ENCODE measurements around the gene SAP130. TPM values are rescaled to one million over a fixed set of nuclear protein-coding genes. Genes with fewer than 3 reads are reported as not detected.

SAP130 gene
- total and polyA plus RNA-seq, 4 donors: 5.2 to 22.5 (median 7.0) TPM

GRCh38 chr2:128016620-128017019 is 11.2 kb downstream of the SAP130 start:
- no peaks in the 10 kb centered on the region for H3K9me3 ChIP-seq (ENCODE audit: control insufficient read depth in 4 of 4, insufficient read depth in 3 of 4, low read length in 3 of 4)
- no peak overlapping the region for H3K9ac ChIP-seq (ENCODE audit: insufficient read depth in 1 of 2, low read length in 2 of 2)
- H3K4me1 ChIP-seq (ENCODE audit: control insufficient read depth in 5 of 5, insufficient read depth in 5 of 5, low read length in 5 of 5): no peaks in the 10 kb centered on the region
- no peak overlapping the region for H3K4me3 ChIP-seq
- H3K27ac ChIP-seq (ENCODE audit: low read depth in 1 of 2, low read length in 1 of 2): no peak overlapping the region
- DNase-seq (peak in 1 of 3 donors; percentile 28), ATAC-seq (ENCODE audit: insufficient read depth, low FRiP score) (no peak)
- H3K27me3 ChIP-seq (ENCODE audit: control insufficient read depth in 3 of 3, insufficient read depth in 3 of 3, low read length in 2 of 3): no peaks in the 10 kb centered on the region
- 90 to 95% methylated on average over 2 of the region's 2 CpGs for WGBS, 2 donors
- TF ChIP-seq, protein P1, sequence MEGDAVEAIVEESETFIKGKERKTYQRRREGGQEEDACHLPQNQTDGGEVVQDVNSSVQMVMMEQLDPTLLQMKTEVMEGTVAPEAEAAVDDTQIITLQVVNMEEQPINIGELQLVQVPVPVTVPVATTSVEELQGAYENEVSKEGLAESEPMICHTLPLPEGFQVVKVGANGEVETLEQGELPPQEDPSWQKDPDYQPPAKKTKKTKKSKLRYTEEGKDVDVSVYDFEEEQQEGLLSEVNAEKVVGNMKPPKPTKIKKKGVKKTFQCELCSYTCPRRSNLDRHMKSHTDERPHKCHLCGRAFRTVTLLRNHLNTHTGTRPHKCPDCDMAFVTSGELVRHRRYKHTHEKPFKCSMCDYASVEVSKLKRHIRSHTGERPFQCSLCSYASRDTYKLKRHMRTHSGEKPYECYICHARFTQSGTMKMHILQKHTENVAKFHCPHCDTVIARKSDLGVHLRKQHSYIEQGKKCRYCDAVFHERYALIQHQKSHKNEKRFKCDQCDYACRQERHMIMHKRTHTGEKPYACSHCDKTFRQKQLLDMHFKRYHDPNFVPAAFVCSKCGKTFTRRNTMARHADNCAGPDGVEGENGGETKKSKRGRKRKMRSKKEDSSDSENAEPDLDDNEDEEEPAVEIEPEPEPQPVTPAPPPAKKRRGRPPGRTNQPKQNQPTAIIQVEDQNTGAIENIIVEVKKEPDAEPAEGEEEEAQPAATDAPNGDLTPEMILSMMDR (IDR thresholded peaks at IDR 0.05; ENCODE audit: control extremely low read depth, extremely low read depth): no peak
- peaks cover 29 to 38% (median 33%) of the 10 kb centered on the region in 4 donors for H3K36me3 ChIP-seq (ENCODE audit: control insufficient read depth in 4 of 4, insufficient read depth in 4 of 4, low read length in 4 of 4)

- peaks cover 32 to 62% (median 46%) of the 10 kb centered on the region in 4 donors for H3K36me3 ChIP-seq (ENCODE audit: control insufficient read depth in 4 of 4, insufficient read depth in 4 of 4, low read length in 4 of 4)
- H3K27ac ChIP-seq (ENCODE audit: low read depth in 1 of 2, low read length in 1 of 2): no peak overlapping the region
- H3K9ac ChIP-seq (ENCODE audit: insufficient read depth in 1 of 2, low read length in 2 of 2): no peak overlapping the region
- H3K9me3 ChIP-seq (ENCODE audit: control insufficient read depth in 4 of 4, insufficient read depth in 3 of 4, low read length in 3 of 4): peaks cover 0 to 2% (median 0%) of the 10 kb centered on the region in 4 donors
- DNase-seq: no peak
- TF ChIP-seq, protein P1 (IDR thresholded peaks at IDR 0.05; ENCODE audit: control extremely low read depth, extremely low read depth): no peak
- H3K4me3 ChIP-seq: no peak overlapping the region
- no peak for ATAC-seq (ENCODE audit: insufficient read depth, low FRiP score)
- no peaks in the 10 kb centered on the region for H3K4me1 ChIP-seq (ENCODE audit: control insufficient read depth in 5 of 5, insufficient read depth in 5 of 5, low read length in 5 of 5)
- no peaks in the 10 kb centered on the region for H3K27me3 ChIP-seq (ENCODE audit: control insufficient read depth in 3 of 3, insufficient read depth in 3 of 3, low read length in 2 of 3)
- 75 to 79% methylated on average over 3 of the region's 3 CpGs for WGBS, 2 donors
Observed at GRCh38 chr2:128012698-128013097, 15.2 kb downstream of the SAP130 start.

- Histone ChIP-seq H3K27ac (ENCODE audit: low read depth in 1 of 2, low read length in 1 of 2) (no peak overlapping the region), H3K9ac (ENCODE audit: insufficient read depth in 1 of 2, low read length in 2 of 2) (no peak overlapping the region), H3K36me3 (ENCODE audit: control insufficient read depth in 4 of 4, insufficient read depth in 4 of 4, low read length in 4 of 4) (peaks cover 19 to 44% (median 31%) of the 10 kb centered on the region in 4 donors), H3K4me3 (no peak overlapping the region), H3K27me3 (ENCODE audit: control insufficient read depth in 3 of 3, insufficient read depth in 3 of 3, low read length in 2 of 3) (no peaks in the 10 kb centered on the region), H3K9me3 (ENCODE audit: control insufficient read depth in 4 of 4, insufficient read depth in 3 of 4, low read length in 3 of 4) (peaks cover 0 to 2% (median 0%) of the 10 kb centered on the region in 4 donors), H3K4me1 (ENCODE audit: control insufficient read depth in 5 of 5, insufficient read depth in 5 of 5, low read length in 5 of 5) (no peaks in the 10 kb centered on the region)
- TF ChIP-seq, protein P1 (IDR thresholded peaks at IDR 0.05; ENCODE audit: control extremely low read depth, extremely low read depth): no peak
- WGBS, 2 donors: 93 to 97% methylated on average over 6 of the region's 6 CpGs
- DNase-seq (no peak), ATAC-seq (ENCODE audit: insufficient read depth, low FRiP score) (no peak)
Observed at GRCh38 chr2:128008074-128008672, 19.7 kb downstream of the SAP130 start.

- no peaks in the 10 kb centered on the region for H3K27me3 ChIP-seq (ENCODE audit: control insufficient read depth in 3 of 3, insufficient read depth in 3 of 3, low read length in 2 of 3)
- TF ChIP-seq, protein P1 (IDR thresholded peaks at IDR 0.05; ENCODE audit: control extremely low read depth, extremely low read depth): no peak
- H3K4me1 ChIP-seq (ENCODE audit: control insufficient read depth in 5 of 5, insufficient read depth in 5 of 5, low read length in 5 of 5): no peaks in the 10 kb centered on the region
- no peak overlapping the region for H3K4me3 ChIP-seq
- 84 to 91% methylated on average over 2 of the region's 2 CpGs for WGBS, 2 donors
- no peak overlapping the region for H3K27ac ChIP-seq (ENCODE audit: low read depth in 1 of 2, low read length in 1 of 2)
- H3K36me3 ChIP-seq (ENCODE audit: control insufficient read depth in 4 of 4, insufficient read depth in 4 of 4, low read length in 4 of 4): peaks cover 22 to 41% (median 29%) of the 10 kb centered on the region in 4 donors
- ATAC-seq (ENCODE audit: insufficient read depth, low FRiP score): no peak
- no peak overlapping the region for H3K9ac ChIP-seq (ENCODE audit: insufficient read depth in 1 of 2, low read length in 2 of 2)
- DNase-seq: no peak
- no peaks in the 10 kb centered on the region for H3K9me3 ChIP-seq (ENCODE audit: control insufficient read depth in 4 of 4, insufficient read depth in 3 of 4, low read length in 3 of 4)
Observed at GRCh38 chr2:128004509-128004908, 23.4 kb downstream of the SAP130 start.

Measured in lung (tissue), 12 donors.